PC-3 (cell line): ENCODE measurements around the gene MROH2A. TPM values are rescaled to one million over a fixed set of nuclear protein-coding genes. Genes with fewer than 3 reads are reported as not detected.

Experiments
- ATAC-seq: fragments of 200-7000 bp; cut with Tn5 transposase; 2 replicates; pipeline ENCODE4 v1.9.1; 2020; ENCODE audit warnings: mild to moderate bottlenecking, moderate library complexity
- BruUV-seq: library from RNA; stranded (reverse); fragments of 400-500 nt; replicated peaks from 2 replicates; lab custom pipeline; 2021; lab: Mats Ljungman, UMichigan
- CTCF ChIA-PET: fragments of 300-600 bp; sonication (Branson Sonifier 250); formaldehyde crosslinking; loops from one replicate; lab custom pipeline; 2022; ENCODE audit warnings: antibody characterized with exemption; lab: Charles Lee
- POLR2A ChIA-PET: fragments of 300-600 bp; sonication (Branson Sonifier 250); formaldehyde crosslinking; loops from one replicate; lab custom pipeline; 2022; ENCODE audit warnings: antibody characterized with exemption; ENCODE audit not compliant: unreplicated experiment; lab: Charles Lee
- DNase-seq: peaks from one replicate; pipeline ENCODE4 v3.0.0-alpha.2; 2015
- H2AFZ ChIP-seq: fragments of 300-600 bp; sonication (generic); 2 replicates; pipeline ENCODE4 v1.6.0; 2016; ENCODE audit warnings: antibody characterized with exemption, low read length
- H3F3A ChIP-seq: fragments of 300-600 bp; sonication (generic); one replicate; pipeline ENCODE4 v1.6.0; 2017; ENCODE audit warnings: antibody characterized with exemption, low read length, control low read depth, mild to moderate bottlenecking; ENCODE audit not compliant: unreplicated experiment
- H3K27ac ChIP-seq: fragments of 300-600 bp; sonication (generic); 2 replicates; pipeline ENCODE4 v1.5.1; 2016; ENCODE audit warnings: mild to moderate bottlenecking, low read length
- H3K27me3 ChIP-seq: fragments of 300-600 bp; sonication (generic); 2 replicates; pipeline ENCODE4 v1.6.1; 2016; ENCODE audit warnings: low read length, mixed read lengths
- H3K36me3 ChIP-seq: fragments of 300-600 bp; sonication (generic); 2 replicates; pipeline ENCODE4 v1.6.1; 2016; ENCODE audit warnings: low read depth, mixed run types, low read length, mixed read lengths
- H3K4me1 ChIP-seq: fragments of 300-600 bp; sonication (generic); 2 replicates; pipeline ENCODE4 v1.5.1; 2016; ENCODE audit warnings: low read length; ENCODE audit not compliant: insufficient read depth
- H3K4me2 ChIP-seq: fragments of 300-600 bp; sonication (generic); 2 replicates; pipeline ENCODE4 v1.6.0; 2016; ENCODE audit warnings: low read length
- H3K4me3 ChIP-seq: fragments of 300-600 bp; sonication (generic); 2 replicates; pipeline ENCODE4 v1.5.1; 2016; ENCODE audit warnings: mild to moderate bottlenecking, low read length, mixed read lengths
- H3K79me2 ChIP-seq: fragments of 300-600 bp; sonication (generic); 2 replicates; pipeline ENCODE4 v1.6.1; 2017; ENCODE audit warnings: low read length, mixed read lengths
- H3K9ac ChIP-seq: fragments of 300-600 bp; sonication (generic); 2 replicates; pipeline ENCODE4 v1.6.0; 2016; ENCODE audit warnings: mild to moderate bottlenecking, low read length
- H3K9me2 ChIP-seq: fragments of 300-600 bp; sonication (generic); replicated peaks from 2 replicates; pipeline ENCODE4 v1.6.1; 2016; ENCODE audit warnings: mixed run types, low read length, mixed read lengths
- H3K9me3 ChIP-seq: fragments of 300-600 bp; sonication (generic); 2 replicates; pipeline ENCODE4 v1.6.1; 2016; ENCODE audit warnings: low read length, mixed read lengths
- H4K20me1 ChIP-seq: fragments of 300-600 bp; sonication (generic); 2 replicates; pipeline ENCODE4 v1.6.1; 2016; ENCODE audit warnings: low read length, mixed read lengths
- EZH2 ChIP-seq: fragments of 300-600 bp; sonication (generic); IDR thresholded peaks from one replicate; pipeline ENCODE4 v1.6.1; 2017; ENCODE audit warnings: antibody characterized with exemption, mild to moderate bottlenecking, low read length; ENCODE audit not compliant: unreplicated experiment
- EZH2phosphoT487 ChIP-seq: fragments of 300-600 bp; sonication (generic); IDR thresholded peaks from 2 replicates; pipeline ENCODE4 v1.6.1; 2018; ENCODE audit warnings: mild to moderate bottlenecking, antibody characterized with exemption, low read length, borderline replicate concordance
- intact Hi-C: fragments of 100-400 bp; cut with micrococcal nuclease; formaldehyde crosslinking; loops from 2 replicates; pipeline ENCODE4 v1.9.0; 2023
- total RNA-seq: library from RNA; depleted of rRNA; stranded (reverse); fragments of >200 nt; gene quantifications from 2 replicates; pipeline ENCODE4 v1.2.3, GENCODE V29; 2014
- TF ChIP-seq, protein P1 (sequence below): fragments of 300-600 bp; sonication (generic); conservative IDR thresholded peaks from 2 replicates; pipeline ENCODE4 v1.5.1; 2017; ENCODE audit warnings: antibody characterized with exemption, low read depth, mild to moderate bottlenecking, low read length

MROH2A gene
- total RNA-seq, 1 experiment from 2014 or later: not detected

DNA sequence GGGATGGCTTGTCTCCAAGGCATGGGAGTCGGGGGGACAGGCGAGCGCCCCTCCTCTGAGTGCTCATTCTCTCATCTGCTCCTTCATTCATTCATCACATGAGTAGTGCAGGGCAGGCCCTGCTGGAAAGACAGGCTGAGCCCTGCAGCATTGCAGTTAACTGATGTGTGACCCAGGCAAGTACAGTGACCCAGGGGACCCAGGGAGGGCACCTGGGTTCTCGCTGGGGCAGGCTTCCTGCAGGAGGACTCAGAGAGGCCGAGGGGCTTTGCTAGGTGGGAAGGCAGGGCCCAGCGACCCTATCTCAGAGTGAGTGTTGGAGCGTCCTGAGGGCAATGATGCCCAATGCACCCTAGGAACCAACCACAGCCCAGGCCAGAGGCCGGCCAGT is 45.6 kb downstream of the MROH2A start:
- no peak overlapping the region for H3K9ac ChIP-seq
- no peaks in the 10 kb centered on the region for H3K27me3 ChIP-seq
- H3K9me2 ChIP-seq: no peaks in the 10 kb centered on the region
- POLR2A ChIA-PET: no interaction called here
- no peak overlapping the region for H3K27ac ChIP-seq
- DNase-seq (no peak), ATAC-seq (no peak)
- intact Hi-C loops: no loop called here
- H4K20me1 ChIP-seq: no peaks in the 10 kb centered on the region
- CTCF ChIA-PET: no interaction called here
- no peak for TF ChIP-seq EZH2
- TF ChIP-seq, protein P1, sequence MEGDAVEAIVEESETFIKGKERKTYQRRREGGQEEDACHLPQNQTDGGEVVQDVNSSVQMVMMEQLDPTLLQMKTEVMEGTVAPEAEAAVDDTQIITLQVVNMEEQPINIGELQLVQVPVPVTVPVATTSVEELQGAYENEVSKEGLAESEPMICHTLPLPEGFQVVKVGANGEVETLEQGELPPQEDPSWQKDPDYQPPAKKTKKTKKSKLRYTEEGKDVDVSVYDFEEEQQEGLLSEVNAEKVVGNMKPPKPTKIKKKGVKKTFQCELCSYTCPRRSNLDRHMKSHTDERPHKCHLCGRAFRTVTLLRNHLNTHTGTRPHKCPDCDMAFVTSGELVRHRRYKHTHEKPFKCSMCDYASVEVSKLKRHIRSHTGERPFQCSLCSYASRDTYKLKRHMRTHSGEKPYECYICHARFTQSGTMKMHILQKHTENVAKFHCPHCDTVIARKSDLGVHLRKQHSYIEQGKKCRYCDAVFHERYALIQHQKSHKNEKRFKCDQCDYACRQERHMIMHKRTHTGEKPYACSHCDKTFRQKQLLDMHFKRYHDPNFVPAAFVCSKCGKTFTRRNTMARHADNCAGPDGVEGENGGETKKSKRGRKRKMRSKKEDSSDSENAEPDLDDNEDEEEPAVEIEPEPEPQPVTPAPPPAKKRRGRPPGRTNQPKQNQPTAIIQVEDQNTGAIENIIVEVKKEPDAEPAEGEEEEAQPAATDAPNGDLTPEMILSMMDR: no peak
- TF ChIP-seq EZH2phosphoT487: no peak
- H3K9me3 ChIP-seq: no peaks in the 10 kb centered on the region
- no peak overlapping the region for H3K4me3 ChIP-seq
- H3F3A ChIP-seq: no peaks in the 10 kb centered on the region
- H3K4me2 ChIP-seq: no peak overlapping the region
- BruUV-seq: no TSS peak
- H2AFZ ChIP-seq: no peak overlapping the region
- no peaks in the 10 kb centered on the region for H3K79me2 ChIP-seq
- H3K36me3 ChIP-seq: no peaks in the 10 kb centered on the region
- no peaks in the 10 kb centered on the region for H3K4me1 ChIP-seq

DNA sequence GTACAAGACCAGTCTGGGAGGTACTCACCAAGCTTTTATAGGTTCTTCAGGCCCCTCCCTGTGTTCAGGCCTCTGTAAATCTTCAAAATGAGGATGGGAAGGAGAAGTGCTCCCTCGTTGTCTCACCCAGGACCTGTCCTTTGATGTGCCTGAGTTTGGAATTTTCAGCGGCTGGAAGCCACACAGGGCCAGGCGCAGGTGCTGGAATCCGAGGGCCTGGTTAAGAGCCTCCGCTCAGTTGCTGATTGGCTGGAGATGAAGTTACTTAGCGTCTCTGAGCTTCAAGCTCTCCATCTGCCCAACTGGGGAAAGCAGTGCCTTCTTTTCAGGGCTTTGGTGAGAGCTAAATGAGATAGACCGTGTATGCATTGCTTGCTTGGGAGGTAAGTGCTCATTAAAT is 46.2 kb downstream of the MROH2A start:
- H4K20me1 ChIP-seq: no peaks in the 10 kb centered on the region
- no peak overlapping the region for H3K4me3 ChIP-seq
- ChIA-PET POLR2A (no interaction called here), CTCF (no interaction called here)
- BruUV-seq: no TSS peak
- H3K9me3 ChIP-seq: no peaks in the 10 kb centered on the region
- no peaks in the 10 kb centered on the region for H3K36me3 ChIP-seq
- no peaks in the 10 kb centered on the region for H3F3A ChIP-seq
- no peak for ATAC-seq
- no peak overlapping the region for H3K4me2 ChIP-seq
- no peak overlapping the region for H3K9ac ChIP-seq
- no peak for DNase-seq
- intact Hi-C loops: no loop called here
- H3K27ac ChIP-seq: no peak overlapping the region
- H3K4me1 ChIP-seq: no peaks in the 10 kb centered on the region
- H3K79me2 ChIP-seq: no peaks in the 10 kb centered on the region
- no peaks in the 10 kb centered on the region for H3K9me2 ChIP-seq
- TF ChIP-seq, protein P1: no peak
- no peak for TF ChIP-seq EZH2phosphoT487
- no peak for TF ChIP-seq EZH2
- H2AFZ ChIP-seq: no peak overlapping the region
- no peaks in the 10 kb centered on the region for H3K27me3 ChIP-seq

DNA sequence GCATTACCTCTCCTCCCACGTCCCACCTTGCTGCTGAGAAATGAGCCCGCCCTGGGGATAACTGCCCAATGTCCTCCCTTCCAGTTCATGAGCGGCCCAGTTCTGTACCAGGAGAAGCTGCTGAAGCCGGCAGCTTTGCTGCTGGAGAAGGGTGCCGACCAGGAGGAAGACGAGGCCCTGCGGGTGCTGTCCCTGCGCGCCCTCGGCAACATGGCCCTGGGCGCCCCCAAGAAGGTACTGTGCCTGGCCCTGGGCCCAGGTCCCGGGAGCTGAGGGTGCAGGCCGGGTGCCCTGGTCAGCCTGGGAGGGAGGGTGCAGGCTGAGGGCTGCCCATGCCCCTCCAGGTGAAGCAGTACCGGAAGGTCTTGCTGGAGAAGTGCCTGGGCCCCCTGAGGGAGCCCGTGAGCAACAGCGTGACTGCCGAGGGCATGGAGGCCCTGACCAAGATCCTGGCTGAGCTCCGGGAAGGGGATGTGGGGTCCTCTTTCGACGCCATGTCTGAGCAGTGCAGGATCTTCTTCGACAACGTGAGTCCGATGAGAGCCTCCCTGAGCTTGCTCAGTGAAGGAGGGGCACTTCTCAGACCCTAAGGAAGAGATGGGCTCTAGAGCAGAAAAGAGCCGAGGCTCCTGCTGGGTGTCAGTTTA is 50.5 kb downstream of the MROH2A start:
- no peaks in the 10 kb centered on the region for H3K27me3 ChIP-seq
- H3F3A ChIP-seq: no peaks in the 10 kb centered on the region
- H3K27ac ChIP-seq: no peak overlapping the region
- H3K36me3 ChIP-seq: no peaks in the 10 kb centered on the region
- no peaks in the 10 kb centered on the region for H3K79me2 ChIP-seq
- no peak overlapping the region for H2AFZ ChIP-seq
- no TSS peak for BruUV-seq
- DNase-seq (no peak), ATAC-seq (no peak)
- no peak overlapping the region for H3K4me3 ChIP-seq
- intact Hi-C loops: no loop called here
- CTCF ChIA-PET: no interaction called here
- H4K20me1 ChIP-seq: no peaks in the 10 kb centered on the region
- POLR2A ChIA-PET: no interaction called here
- no peak for TF ChIP-seq EZH2
- no peak overlapping the region for H3K9ac ChIP-seq
- H3K4me1 ChIP-seq: no peaks in the 10 kb centered on the region
- H3K9me3 ChIP-seq: no peaks in the 10 kb centered on the region
- no peak overlapping the region for H3K4me2 ChIP-seq
- H3K9me2 ChIP-seq: no peaks in the 10 kb centered on the region
